GM19467 (cell line): Measurements from ENCODE around the gene NKX3-2.

Source experiments
- ATAC-seq: cut with Tn5 transposase; IDR thresholded peaks from one replicate; pipeline ENCODE4 v1.9.1; 2021; ENCODE audit warnings: mild to moderate bottlenecking, moderate library complexity; ENCODE audit not compliant: unreplicated experiment

NKX3-2 gene

GRCh38 chr4:13515268-13515667 lies 29.0 kb downstream of the NKX3-2 start:
- no peak for ATAC-seq

- ATAC-seq: no peak
Measured at GRCh38 chr4:13514722-13515121, 29.6 kb downstream of the NKX3-2 start.

- no peak for ATAC-seq
Measured at GRCh38 chr4:13511101-13511500, 33.2 kb downstream of the NKX3-2 start.

- no peak for ATAC-seq
Measured at GRCh38 chr4:13509442-13509841, 34.9 kb downstream of the NKX3-2 start.

DNA sequence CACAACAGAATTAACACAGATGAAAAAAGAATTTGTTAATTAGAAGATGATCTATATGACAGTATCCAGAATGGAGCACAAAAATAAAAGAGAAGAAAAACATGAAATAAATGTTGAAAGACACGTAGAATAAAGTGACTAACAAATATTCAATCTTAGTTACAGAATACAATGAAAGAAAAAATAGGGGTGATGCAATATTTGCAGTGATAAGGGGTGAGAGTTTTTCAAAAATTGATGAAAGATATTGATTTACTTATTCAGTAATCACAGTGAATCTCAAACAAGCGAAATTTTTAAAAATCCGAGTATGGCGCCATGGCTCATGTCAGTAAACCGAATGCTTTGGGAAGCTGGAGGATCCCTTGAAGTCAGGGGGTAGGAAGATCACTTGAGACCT lies 39.9 kb downstream of the NKX3-2 start:
- no peak for ATAC-seq

- ATAC-seq: no peak
Measured at GRCh38 chr4:13498469-13498868, 45.8 kb downstream of the NKX3-2 start.

DNA sequence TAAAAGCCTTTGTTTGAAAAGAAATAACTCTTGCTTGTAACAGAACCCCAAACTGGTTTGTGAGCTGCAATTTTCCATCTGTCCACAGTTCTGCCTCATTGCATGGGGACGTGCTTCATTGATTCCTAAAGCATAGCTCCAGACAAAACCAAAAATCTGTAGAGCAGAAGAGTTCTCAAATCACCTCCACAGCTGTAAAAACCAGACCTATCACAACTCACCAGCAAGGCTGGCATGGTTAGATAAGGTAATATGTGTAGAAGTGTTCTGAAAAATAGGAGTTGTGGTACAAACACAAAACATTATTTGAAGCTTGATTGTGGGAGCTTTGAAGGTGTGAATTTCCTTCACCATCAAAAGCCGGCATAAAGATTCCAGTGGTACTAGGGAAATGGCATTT lies 47.7 kb downstream of the NKX3-2 start:
- ATAC-seq: no peak

DNA sequence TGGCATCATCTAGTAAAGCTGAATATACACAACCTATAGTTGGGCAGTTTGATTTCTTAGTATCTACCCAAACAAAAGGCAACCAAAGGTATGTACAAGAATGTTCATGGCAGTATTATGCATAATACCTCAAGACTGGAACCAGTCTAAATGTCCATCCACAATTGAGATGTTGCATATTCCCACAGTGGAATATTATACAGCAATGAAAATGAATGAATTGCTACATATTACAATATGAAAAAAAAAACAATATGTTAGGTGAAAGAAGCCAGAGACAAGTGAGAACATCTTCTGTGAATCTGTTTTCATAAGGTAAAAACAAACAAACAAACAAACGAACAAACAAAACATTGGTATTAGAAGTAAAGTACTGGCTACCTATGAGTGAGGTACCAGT lies 48.6 kb downstream of the NKX3-2 start:
- ATAC-seq: no peak

GRCh38 chr4:13493793-13494192 lies 50.5 kb downstream of the NKX3-2 start:
- ATAC-seq: no peak

DNA sequence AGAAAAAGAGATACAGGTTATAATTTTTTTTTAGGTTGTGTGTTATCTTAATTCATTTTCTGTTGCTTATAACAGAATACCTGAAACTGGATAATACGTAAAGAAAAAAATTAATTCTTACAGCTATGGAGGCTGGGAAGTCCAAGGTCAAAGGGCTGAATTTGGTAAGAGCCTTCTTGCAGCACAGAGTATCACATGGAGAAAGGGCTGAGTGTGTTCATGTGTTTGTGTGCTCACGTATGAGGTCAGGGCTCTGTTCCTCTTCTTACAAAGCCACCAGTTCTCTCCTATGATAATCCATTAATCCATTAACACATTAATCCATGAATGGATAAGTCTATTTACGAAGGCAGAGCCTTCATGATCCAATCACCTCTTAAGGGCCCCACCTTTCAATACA lies 51.6 kb downstream of the NKX3-2 start:
- ATAC-seq: no peak
